RWPE2 (cell line): ENCODE measurements around the gene SMC6.
A peak's percentile ranks its signal among the peaks of the same experiment; 100 is the strongest.

ENCODE experiments used
- ATAC-seq: fragments of 200-7000 bp; cut with Tn5 transposase; 3 replicates; pipeline ENCODE4 v1.9.1; 2021; ENCODE audit warnings: low read depth
- DNase-seq: peaks from one replicate; pipeline ENCODE4 v3.0.0-alpha.2; 2020; ENCODE audit warnings: low spot score
- H3K27ac ChIP-seq: fragments of 450-650 bp; 2 replicates; pipeline ENCODE4 v1.5.1; 2017; ENCODE audit warnings: mild to moderate bottlenecking; ENCODE audit not compliant: poor library complexity, severe bottlenecking
- H3K27me3 ChIP-seq: fragments of 250-450 bp; sonication (Bioruptor Pico); 2 replicates; pipeline ENCODE4 v1.5.1; 2021; ENCODE audit warnings: mild to moderate bottlenecking, moderate library complexity; ENCODE audit not compliant: insufficient read depth, poor library complexity, severe bottlenecking
- H3K36me3 ChIP-seq: fragments of 250-450 bp; sonication (Bioruptor Pico); 2 replicates; pipeline ENCODE4 v1.5.1; 2020; ENCODE audit warnings: low read depth, mild to moderate bottlenecking, moderate library complexity
- H3K4me1 ChIP-seq: fragments of 250-450 bp; sonication (Bioruptor Pico); 2 replicates; pipeline ENCODE4 v1.5.1; 2021; ENCODE audit warnings: mild to moderate bottlenecking, moderate library complexity; ENCODE audit not compliant: insufficient read depth, poor library complexity, severe bottlenecking
- H3K4me3 ChIP-seq: fragments of 250-450 bp; sonication (Bioruptor Pico); 2 replicates; pipeline ENCODE4 v1.5.1; 2021; ENCODE audit warnings: mild to moderate bottlenecking, moderate library complexity; ENCODE audit not compliant: severe bottlenecking
- H3K9me3 ChIP-seq: fragments of 250-450 bp; sonication (Bioruptor Pico); 2 replicates; pipeline ENCODE4 v1.5.1; 2021; ENCODE audit warnings: mild to moderate bottlenecking, moderate library complexity; ENCODE audit not compliant: severe bottlenecking
- CTCF ChIP-seq: fragments of 450-650 bp; IDR thresholded peaks from one replicate; pipeline ENCODE4 v1.5.1; 2017; ENCODE audit warnings: mild to moderate bottlenecking, moderate library complexity; ENCODE audit not compliant: poor library complexity, severe bottlenecking

Gene SMC6

GRCh38 chr2:17628349-17629261 lies 125.0 kb downstream of the SMC6 start:
- Histone ChIP-seq H3K4me1 (no peaks in the 10 kb centered on the region), H3K27me3 (no peaks in the 10 kb centered on the region), H3K27ac (no peak overlapping the region), H3K4me3 (no peak overlapping the region), H3K36me3 (no peaks in the 10 kb centered on the region), H3K9me3 (no peaks in the 10 kb centered on the region)
- no peak for ATAC-seq
- DNase-seq: no peak
- TF ChIP-seq CTCF: no peak

GRCh38 chr2:17627434-17627833 lies 126.2 kb downstream of the SMC6 start:
- no peak for TF ChIP-seq CTCF
- H3K27ac ChIP-seq: no peak overlapping the region

GRCh38 chr2:17626986-17627385 lies 126.6 kb downstream of the SMC6 start:
- Histone ChIP-seq H3K36me3 (no peaks in the 10 kb centered on the region), H3K9me3 (no peaks in the 10 kb centered on the region), H3K4me1 (peaks cover under 1% of the 10 kb centered on the region), H3K4me3 (no peak overlapping the region), H3K27me3 (no peaks in the 10 kb centered on the region), H3K27ac (no peak overlapping the region)
- ATAC-seq (no peak), DNase-seq (no peak)
- TF ChIP-seq CTCF: no peak

More at GRCh38 chr2:17627434-17627833, 126.2 kb downstream of the SMC6 start:
- ATAC-seq (no peak), DNase-seq (no peak)
- Histone ChIP-seq H3K36me3 (no peaks in the 10 kb centered on the region), H3K4me1 (no peaks in the 10 kb centered on the region), H3K27me3 (no peaks in the 10 kb centered on the region), H3K9me3 (no peaks in the 10 kb centered on the region), H3K4me3 (no peak overlapping the region)

GRCh38 chr2:17625446-17625845 lies 128.2 kb downstream of the SMC6 start:
- H3K27me3 ChIP-seq: no peaks in the 10 kb centered on the region
- no peak for TF ChIP-seq CTCF
- DNase-seq: no peak

GRCh38 chr2:17621781-17622180 lies 131.8 kb downstream of the SMC6 start:
- peak; percentile 65 for ATAC-seq

More at GRCh38 chr2:17625446-17625845, 128.2 kb downstream of the SMC6 start:
- Histone ChIP-seq H3K27ac (no peak overlapping the region), H3K4me1 (peaks cover 14% of the 10 kb centered on the region), H3K9me3 (no peaks in the 10 kb centered on the region), H3K36me3 (no peaks in the 10 kb centered on the region), H3K4me3 (no peak overlapping the region)
- ATAC-seq: peak; percentile 28; the same call in 2 of the 3 replicates

More at GRCh38 chr2:17621781-17622180, 131.8 kb downstream of the SMC6 start:
- Histone ChIP-seq H3K27ac (peak overlapping the region; percentile 89), H3K9me3 (no peaks in the 10 kb centered on the region), H3K4me1 (peaks cover 21% of the 10 kb centered on the region), H3K27me3 (no peaks in the 10 kb centered on the region), H3K36me3 (no peaks in the 10 kb centered on the region), H3K4me3 (no peak overlapping the region)
- no peak for DNase-seq
- TF ChIP-seq CTCF: no peak
